GM21786 (cell line): ENCODE data around the gene SORCS2.

Experiments
- ATAC-seq: cut with Tn5 transposase; IDR thresholded peaks from one replicate; pipeline ENCODE4 v1.9.1; 2021; ENCODE audit not compliant: unreplicated experiment

The SORCS2 gene

GRCh38 chr4:7653510-7654369, 461.4 kb downstream of the SORCS2 start:
- ATAC-seq = no peak

GRCh38 chr4:7654550-7655445, 462.5 kb downstream of the SORCS2 start:
- ATAC-seq = no peak

GRCh38 chr4:7655511-7656243, 463.3 kb downstream of the SORCS2 start:
- no peak for ATAC-seq

- no peak for ATAC-seq
These were observed 464.0 kb downstream of the SORCS2 start for GRCh38 chr4:7656244-7656800.

- ATAC-seq = no peak
These were observed 465.4 kb downstream of the SORCS2 start for GRCh38 chr4:7657545-7658297.

GRCh38 chr4:7658341-7659204, 466.2 kb downstream of the SORCS2 start:
- ATAC-seq = no peak

- ATAC-seq = no peak
These were observed 467.3 kb downstream of the SORCS2 start for GRCh38 chr4:7659429-7660175.

- no peak for ATAC-seq
These were observed 468.1 kb downstream of the SORCS2 start for GRCh38 chr4:7660176-7661039.

- no peak for ATAC-seq
These were observed 468.9 kb downstream of the SORCS2 start for GRCh38 chr4:7661066-7661748.

- ATAC-seq = no peak
These were observed 469.6 kb downstream of the SORCS2 start for GRCh38 chr4:7661846-7662506.

- no peak for ATAC-seq
These were observed 470.1 kb downstream of the SORCS2 start for GRCh38 chr4:7662507-7662846.

- no peak for ATAC-seq
These were observed 470.8 kb downstream of the SORCS2 start for GRCh38 chr4:7663075-7663541.

GRCh38 chr4:7664106-7664505, 471.8 kb downstream of the SORCS2 start:
- ATAC-seq = no peak

GRCh38 chr4:7665321-7665720, 473.0 kb downstream of the SORCS2 start:
- no peak for ATAC-seq

- ATAC-seq = no peak
These were observed 473.7 kb downstream of the SORCS2 start for GRCh38 chr4:7666011-7666410.

GRCh38 chr4:7666744-7667143, 474.4 kb downstream of the SORCS2 start:
- no peak for ATAC-seq
